MCF 10A (cell line): ENCODE results near the gene CYB561D2. TPM values are rescaled to one million over a fixed set of nuclear protein-coding genes. Genes with fewer than 3 reads are reported as not detected.
A peak's percentile ranks its signal among the peaks of the same experiment; 100 is the strongest.

Experiments
- BruUV-seq: library from RNA; stranded (reverse); fragments of 400-500 nt; replicated peaks from 2 replicates; lab custom pipeline; 2021; lab: Mats Ljungman, UMichigan
- CTCF ChIA-PET: fragments of 300-600 bp; sonication (Branson Sonifier 250); formaldehyde crosslinking; extraction: SDS; loops from one replicate; lab custom pipeline; 2021; ENCODE audit warnings: antibody characterized with exemption, inconsistent platforms; lab: Yijun Ruan, JAX
- POLR2A ChIA-PET: fragments of 300-600, 350-650 bp; sonication (Branson Sonifier 250); formaldehyde crosslinking; extraction: SDS; loops from one replicate; lab custom pipeline; 2020; ENCODE audit warnings: antibody characterized with exemption, inconsistent platforms; lab: Yijun Ruan, JAX
- DNase-seq: peaks from one replicate; pipeline ENCODE4 v3.0.0-alpha.2; 2018; ENCODE audit not compliant: unreplicated experiment
- H3K27ac Mint-ChIP-seq: one replicate; pipeline ENCODE4 v1.8.0; 2022; ENCODE audit warnings: mild to moderate bottlenecking, low read depth, mixed read lengths; ENCODE audit not compliant: unreplicated experiment
- H3K27me3 Mint-ChIP-seq: one replicate; pipeline ENCODE4 v1.8.0; 2022; ENCODE audit warnings: mixed read lengths; ENCODE audit not compliant: insufficient read depth, unreplicated experiment
- H3K36me3 Mint-ChIP-seq: one replicate; pipeline ENCODE4 v1.8.0; 2022; ENCODE audit warnings: mild to moderate bottlenecking, moderate library complexity, mixed read lengths; ENCODE audit not compliant: insufficient read depth, unreplicated experiment
- H3K4me1 Mint-ChIP-seq: one replicate; pipeline ENCODE4 v1.8.0; 2022; ENCODE audit warnings: mixed read lengths; ENCODE audit not compliant: insufficient read depth, unreplicated experiment
- H3K4me3 Mint-ChIP-seq: one replicate; pipeline ENCODE4 v1.8.0; 2022; ENCODE audit warnings: mild to moderate bottlenecking, moderate library complexity, mixed read lengths; ENCODE audit not compliant: unreplicated experiment
- H3K9me3 Mint-ChIP-seq: one replicate; pipeline ENCODE4 v1.8.0; 2022; ENCODE audit warnings: mixed read lengths; ENCODE audit not compliant: unreplicated experiment
- intact Hi-C: fragments of 100-400 bp; cut with micrococcal nuclease; formaldehyde crosslinking; loops from 2 replicates; pipeline ENCODE4 v1.14.1; 2022
- total RNA-seq: library from RNA; stranded (reverse); gene quantifications from 2 replicates; pipeline ENCODE4 v1.2.3, GENCODE V29; 2022
- TF ChIP-seq, protein P1 (sequence below): fragments of 200-600 bp; IDR thresholded peaks from one replicate; pipeline ENCODE4 v1.8.0; 2022; ENCODE audit warnings: antibody characterized with exemption, mild to moderate bottlenecking; ENCODE audit not compliant: unreplicated experiment

CYB561D2 gene
- total RNA-seq, 1 experiment from 2014 or later: 24.1 TPM

GRCh38 chr3:50321336-50322114, 29.1 kb upstream of the CYB561D2 start:
- DNase-seq: peak; percentile 89
- ChIA-PET POLR2A (interaction anchor here (0.6 to 5.0 kb wide), 6 partner anchors 15 to 1671 kb away, joined by 3 to 25 read pairs (median 8); partner anchors contain the start of genes HYAL3, IFRD2 and NAA80), CTCF (interaction anchor here (0.6 to 3.9 kb wide), 7 partner anchors 19 to 1179 kb away, joined by 3 to 38 read pairs (median 3); partner anchors contain the start of genes HYAL3, IFRD2 and NAA80)
- Mint-ChIP-seq H3K27me3 (no peaks in the 10 kb centered on the region), H3K4me3 (peak overlapping the region; percentile 80), H3K9me3 (no peaks in the 10 kb centered on the region), H3K27ac (peak overlapping the region; percentile 98), H3K36me3 (peaks cover under 1% of the 10 kb centered on the region), H3K4me1 (peaks cover 17% of the 10 kb centered on the region)
- intact Hi-C loops: loop anchor here (1.0 kb wide), 1 partner anchor 22 kb away; the partner anchor contains the start of genes HYAL3 and NAA80
- TF ChIP-seq, protein P1, sequence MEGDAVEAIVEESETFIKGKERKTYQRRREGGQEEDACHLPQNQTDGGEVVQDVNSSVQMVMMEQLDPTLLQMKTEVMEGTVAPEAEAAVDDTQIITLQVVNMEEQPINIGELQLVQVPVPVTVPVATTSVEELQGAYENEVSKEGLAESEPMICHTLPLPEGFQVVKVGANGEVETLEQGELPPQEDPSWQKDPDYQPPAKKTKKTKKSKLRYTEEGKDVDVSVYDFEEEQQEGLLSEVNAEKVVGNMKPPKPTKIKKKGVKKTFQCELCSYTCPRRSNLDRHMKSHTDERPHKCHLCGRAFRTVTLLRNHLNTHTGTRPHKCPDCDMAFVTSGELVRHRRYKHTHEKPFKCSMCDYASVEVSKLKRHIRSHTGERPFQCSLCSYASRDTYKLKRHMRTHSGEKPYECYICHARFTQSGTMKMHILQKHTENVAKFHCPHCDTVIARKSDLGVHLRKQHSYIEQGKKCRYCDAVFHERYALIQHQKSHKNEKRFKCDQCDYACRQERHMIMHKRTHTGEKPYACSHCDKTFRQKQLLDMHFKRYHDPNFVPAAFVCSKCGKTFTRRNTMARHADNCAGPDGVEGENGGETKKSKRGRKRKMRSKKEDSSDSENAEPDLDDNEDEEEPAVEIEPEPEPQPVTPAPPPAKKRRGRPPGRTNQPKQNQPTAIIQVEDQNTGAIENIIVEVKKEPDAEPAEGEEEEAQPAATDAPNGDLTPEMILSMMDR: peak; percentile 38
- no TSS peak for BruUV-seq

- CTCF ChIA-PET: interaction anchor here (0.9 to 3.9 kb wide), 4 partner anchors 7 to 56 kb away, joined by 3 to 38 read pairs (median 26); partner anchors contain the start of genes HYAL3, IFRD2 and NAA80
- H3K27ac Mint-ChIP-seq: no peak overlapping the region
- peaks cover 12% of the 10 kb centered on the region for H3K4me1 Mint-ChIP-seq
- H3K36me3 Mint-ChIP-seq: no peaks in the 10 kb centered on the region
- intact Hi-C loops: no loop called here
- H3K9me3 Mint-ChIP-seq: no peaks in the 10 kb centered on the region
- H3K4me3 Mint-ChIP-seq: no peak overlapping the region
- BruUV-seq: no TSS peak
- TF ChIP-seq, protein P1: no peak
- POLR2A ChIA-PET: interaction anchor here (0.6 to 5.0 kb wide), 5 partner anchors 14 to 1670 kb away, joined by 3 to 25 read pairs (median 5); partner anchors contain the start of genes HYAL3, IFRD2 and NAA80
- no peaks in the 10 kb centered on the region for H3K27me3 Mint-ChIP-seq
- no peak for DNase-seq
Observed at GRCh38 chr3:50322115-50322385, 28.6 kb upstream of the CYB561D2 start.

- Mint-ChIP-seq H3K36me3 (no peaks in the 10 kb centered on the region), H3K9me3 (no peaks in the 10 kb centered on the region), H3K27me3 (no peaks in the 10 kb centered on the region), H3K27ac (peak within 1 kb of the TSS; percentile 98), H3K4me3 (peak within 1 kb of the TSS; percentile 80), H3K4me1 (peaks cover 7% of the 10 kb centered on the region)
- POLR2A ChIA-PET: interaction anchor here (1.8 to 5.0 kb wide), 2 partner anchors 15 to 30 kb away, joined by 4 to 22 read pairs; partner anchors contain the start of gene IFRD2
- CTCF ChIA-PET: interaction anchor here (0.7 to 3.9 kb wide), 9 partner anchors 8 to 56 kb away, joined by 3 to 38 read pairs (median 10); partner anchors contain the start of genes HYAL1, HYAL3, IFRD2 and NAA80
- intact Hi-C loops: no loop called here
- no peak for DNase-seq
- TF ChIP-seq, protein P1: no peak
- BruUV-seq: no TSS peak
Observed at GRCh38 chr3:50322386-50323091, 28.1 kb upstream of the CYB561D2 start, which contains the start of gene HYAL2. Gene HYAL2, minus strand, starts transcription at chr3:50322745. Its CDS starts 2,256 bp downstream, at chr3:50320489.
